Activated naive CD4-positive, alpha-beta T cell treated with anti-CD3 and anti-CD28 coated beads, Interleukin-2, amount 10 ng/mL, durations not matched to agents 7 days and 5 days (primary cell): ENCODE results near the gene MCM7.
A peak's percentile ranks its signal among the peaks of the same experiment; 100 is the strongest.

ENCODE experiments used
- CTCF ChIA-PET: fragments of 350-600 bp; sonication (Branson Sonifier 250); formaldehyde crosslinking; loops from one replicate; lab custom pipeline; 2021; ENCODE audit warnings: antibody characterized with exemption; lab: Charles Lee
- DNase-seq: peaks from one replicate; pipeline ENCODE4 v3.0.0-alpha.2; 2020
- H3K27ac Mint-ChIP-seq: one replicate; pipeline ENCODE4 v1.8.0; 2021; ENCODE audit warnings: mild to moderate bottlenecking, moderate library complexity, mixed read lengths
- H3K27me3 Mint-ChIP-seq: one replicate; pipeline ENCODE4 v1.8.0; 2021; ENCODE audit warnings: mild to moderate bottlenecking, mixed read lengths
- H3K36me3 Mint-ChIP-seq: one replicate; pipeline ENCODE4 v1.8.0; 2021; ENCODE audit warnings: mixed read lengths
- H3K4me1 Mint-ChIP-seq: one replicate; pipeline ENCODE4 v1.8.0; 2021; ENCODE audit warnings: mixed read lengths
- H3K4me3 Mint-ChIP-seq: one replicate; pipeline ENCODE4 v1.8.0; 2021; ENCODE audit warnings: mild to moderate bottlenecking, moderate library complexity, mixed read lengths
- H3K9me3 Mint-ChIP-seq: one replicate; pipeline ENCODE4 v1.8.0; 2021; ENCODE audit warnings: mixed read lengths

The MCM7 gene

DNA sequence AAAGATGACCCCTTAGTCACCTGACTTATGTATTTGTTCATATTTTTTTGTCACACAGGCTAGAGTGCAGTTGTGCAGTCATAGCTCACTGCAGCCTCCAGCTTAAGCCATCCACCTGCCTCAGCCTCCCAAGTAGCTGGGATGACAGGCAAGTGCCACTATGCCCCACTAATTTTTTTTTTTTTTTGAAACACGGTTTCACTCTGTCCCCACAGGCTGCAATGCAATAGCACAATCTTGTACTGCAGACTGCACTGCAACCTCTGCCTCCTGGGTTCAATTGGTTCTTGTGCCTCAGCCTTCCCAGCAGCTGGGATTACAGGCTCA, 27.4 kb upstream of the MCM7 start:
- Mint-ChIP-seq H3K36me3 (peaks cover 10% of the 10 kb centered on the region), H3K27me3 (peaks cover 7% of the 10 kb centered on the region), H3K9me3 (no peaks in the 10 kb centered on the region), H3K4me3 (peak overlapping the region; percentile 99), H3K4me1 (peaks cover 57% of the 10 kb centered on the region), H3K27ac (peak overlapping the region; percentile 89)
- CTCF ChIA-PET, result interaction anchor here (0.6 to 3.7 kb wide), 10 partner anchors 27 to 431 kb away, joined by 3 to 22 read pairs (median 5); partner anchors contain the start of gene AP4M1
- no peak for DNase-seq

DNA sequence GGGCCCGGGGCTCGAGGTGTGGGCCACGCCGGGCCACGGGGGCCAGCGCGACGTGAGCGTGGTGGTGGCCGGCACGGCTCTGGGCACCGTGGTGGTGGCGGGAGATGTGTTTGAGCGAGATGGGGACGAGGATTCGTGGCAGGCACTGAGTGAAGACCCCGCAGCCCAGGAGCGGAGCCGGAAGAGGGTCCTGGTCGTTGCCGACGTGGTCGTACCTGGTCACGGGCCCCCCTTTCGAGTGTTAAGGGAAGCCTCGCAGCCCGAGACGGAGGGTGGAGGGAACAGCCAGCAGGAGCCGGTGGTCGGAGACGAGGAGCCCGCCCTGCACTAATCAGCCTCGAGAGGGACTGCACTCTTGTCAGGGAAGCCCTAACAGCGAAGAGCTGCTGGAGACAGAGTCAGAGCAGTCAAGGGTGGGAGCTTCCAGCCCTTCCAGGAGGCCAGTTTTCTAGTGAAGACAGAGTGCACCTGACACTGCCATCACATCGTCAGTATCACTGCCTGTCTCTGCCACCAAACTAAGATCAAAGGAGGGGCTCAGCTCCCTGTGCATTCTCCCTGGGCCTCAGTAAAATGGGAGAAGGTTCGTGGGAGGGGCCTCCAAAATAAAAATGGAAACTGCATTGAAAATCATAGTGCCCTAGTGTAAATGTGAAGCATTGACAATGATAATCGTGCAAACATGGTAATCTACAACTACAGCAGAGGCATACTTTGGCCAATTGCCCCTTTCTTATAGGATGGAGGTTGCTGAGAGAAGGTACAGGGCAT, 26.9 kb upstream of the MCM7 start:
- CTCF ChIA-PET, result interaction anchor here (0.6 to 3.7 kb wide), 10 partner anchors 26 to 431 kb away, joined by 3 to 22 read pairs (median 5); partner anchors contain the start of gene AP4M1

DNA sequence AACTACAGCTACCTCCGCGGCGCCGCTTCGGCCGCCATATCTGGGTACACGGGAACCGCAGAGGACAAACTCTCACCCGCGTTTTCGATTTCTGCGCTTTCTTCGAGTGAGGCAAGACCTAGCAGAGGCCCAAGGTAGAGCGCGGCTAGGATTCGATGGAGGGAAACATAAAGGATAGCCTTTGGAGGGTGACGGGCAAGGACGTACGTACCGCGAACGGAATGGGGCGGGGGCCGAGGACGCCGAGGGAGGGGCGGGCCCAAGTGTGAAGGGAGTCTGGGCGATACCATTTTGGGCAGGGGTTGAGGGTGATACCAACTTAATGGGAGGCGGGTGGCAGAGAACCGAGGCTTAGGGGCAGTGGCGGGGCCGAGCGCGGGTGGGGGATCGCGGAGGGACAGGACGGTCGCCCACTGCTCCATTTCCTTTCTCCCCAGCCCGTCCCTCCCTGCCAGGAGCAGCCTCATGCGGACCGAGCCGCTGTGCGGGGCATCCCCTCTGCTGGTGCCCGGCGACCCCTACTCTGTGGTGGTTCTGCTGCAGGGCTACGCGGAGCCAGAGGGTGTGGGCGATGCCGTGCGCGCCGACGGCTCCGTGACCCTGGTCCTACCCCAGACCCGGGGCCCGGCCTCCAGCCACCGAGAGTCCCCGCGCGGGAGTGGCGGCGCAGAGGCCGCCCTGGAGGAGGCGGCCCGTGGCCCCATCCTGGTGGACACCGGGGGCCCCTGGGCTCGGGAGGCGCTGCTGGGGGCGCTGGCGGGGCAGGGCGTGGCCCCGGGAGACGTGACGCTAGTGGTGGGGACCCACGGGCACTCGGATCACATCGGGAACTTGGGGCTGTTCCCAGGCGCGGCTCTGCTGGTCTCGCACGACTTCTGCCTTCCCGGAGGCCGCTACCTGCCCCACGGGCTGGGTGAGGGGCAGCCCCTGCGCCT, 26.0 kb upstream of the MCM7 start, which contains the start of gene MBLAC1:
MBLAC1 (plus strand) TSS at position 37 of the 935 bp plus-strand sequence; CDS start at position 466, 429 bp downstream.
- Mint-ChIP-seq H3K36me3 (peaks cover 17% of the 10 kb centered on the region), H3K4me3 (peak within 1 kb of the TSS; percentile 99), H3K9me3 (no peaks in the 10 kb centered on the region), H3K27ac (peak within 1 kb of the TSS; percentile 100), H3K27me3 (no peaks in the 10 kb centered on the region), H3K4me1 (peaks cover 59% of the 10 kb centered on the region)
- peak; percentile 95 for DNase-seq
- CTCF ChIA-PET, result interaction anchor here (0.9 to 1.1 kb wide), 3 partner anchors 44 to 214 kb away, joined by 3 read pairs; no protein-coding TSS in a partner anchor

More for the DNA sequence above, 26.9 kb upstream of the MCM7 start:
- peak overlapping the region; percentile 99 for H3K4me3 Mint-ChIP-seq
- H3K4me1 Mint-ChIP-seq, result peaks cover 59% of the 10 kb centered on the region
- peaks cover 12% of the 10 kb centered on the region for H3K36me3 Mint-ChIP-seq
- DNase-seq, result peak; percentile 51
- H3K27ac Mint-ChIP-seq, result peak overlapping the region; percentile 89
- H3K27me3 Mint-ChIP-seq, result peaks cover 7% of the 10 kb centered on the region
- H3K9me3 Mint-ChIP-seq, result no peaks in the 10 kb centered on the region

DNA sequence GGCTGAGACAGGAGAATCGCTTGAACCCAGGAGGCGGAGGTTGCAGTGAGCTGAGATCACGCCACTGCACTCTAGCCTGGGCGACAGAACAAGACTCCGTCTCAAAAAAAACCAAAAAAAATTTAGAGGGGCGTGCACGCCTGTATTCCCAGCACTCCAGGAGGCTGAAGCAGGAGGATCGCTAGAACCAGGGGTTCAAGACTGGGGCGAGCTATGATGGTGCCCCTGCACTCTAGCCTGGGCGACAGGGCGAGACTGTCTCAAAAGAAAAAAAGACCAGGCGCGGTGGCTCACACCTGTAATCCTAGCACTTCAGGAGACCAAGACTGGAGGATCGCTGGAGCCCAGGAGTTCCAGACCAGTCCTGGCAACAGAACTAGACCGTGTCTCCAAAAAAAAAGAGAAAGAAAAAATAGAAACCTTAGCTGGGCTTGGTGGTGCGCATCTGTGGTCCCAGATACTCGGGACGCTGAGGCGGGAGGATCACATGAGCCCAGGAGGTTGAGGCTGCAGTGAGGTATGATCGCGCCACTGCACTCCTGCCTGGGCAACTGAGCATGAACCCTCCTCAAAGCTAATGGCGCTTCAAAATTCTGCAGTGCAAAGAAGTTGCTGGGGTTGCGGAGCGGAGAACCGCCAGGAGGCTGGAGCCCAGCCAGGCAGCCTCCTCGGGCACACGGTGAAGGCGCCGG, 25.2 kb upstream of the MCM7 start:
- CTCF ChIA-PET, result interaction anchor here (0.9 kb wide), 1 partner anchor 132 kb away, joined by 3 read pairs; no protein-coding TSS in a partner anchor
- Mint-ChIP-seq H3K9me3 (no peaks in the 10 kb centered on the region), H3K27ac (peak overlapping the region; percentile 100), H3K4me3 (peak overlapping the region; percentile 99), H3K27me3 (no peaks in the 10 kb centered on the region), H3K36me3 (peaks cover 19% of the 10 kb centered on the region), H3K4me1 (peaks cover 59% of the 10 kb centered on the region)
- DNase-seq, result no peak

DNA sequence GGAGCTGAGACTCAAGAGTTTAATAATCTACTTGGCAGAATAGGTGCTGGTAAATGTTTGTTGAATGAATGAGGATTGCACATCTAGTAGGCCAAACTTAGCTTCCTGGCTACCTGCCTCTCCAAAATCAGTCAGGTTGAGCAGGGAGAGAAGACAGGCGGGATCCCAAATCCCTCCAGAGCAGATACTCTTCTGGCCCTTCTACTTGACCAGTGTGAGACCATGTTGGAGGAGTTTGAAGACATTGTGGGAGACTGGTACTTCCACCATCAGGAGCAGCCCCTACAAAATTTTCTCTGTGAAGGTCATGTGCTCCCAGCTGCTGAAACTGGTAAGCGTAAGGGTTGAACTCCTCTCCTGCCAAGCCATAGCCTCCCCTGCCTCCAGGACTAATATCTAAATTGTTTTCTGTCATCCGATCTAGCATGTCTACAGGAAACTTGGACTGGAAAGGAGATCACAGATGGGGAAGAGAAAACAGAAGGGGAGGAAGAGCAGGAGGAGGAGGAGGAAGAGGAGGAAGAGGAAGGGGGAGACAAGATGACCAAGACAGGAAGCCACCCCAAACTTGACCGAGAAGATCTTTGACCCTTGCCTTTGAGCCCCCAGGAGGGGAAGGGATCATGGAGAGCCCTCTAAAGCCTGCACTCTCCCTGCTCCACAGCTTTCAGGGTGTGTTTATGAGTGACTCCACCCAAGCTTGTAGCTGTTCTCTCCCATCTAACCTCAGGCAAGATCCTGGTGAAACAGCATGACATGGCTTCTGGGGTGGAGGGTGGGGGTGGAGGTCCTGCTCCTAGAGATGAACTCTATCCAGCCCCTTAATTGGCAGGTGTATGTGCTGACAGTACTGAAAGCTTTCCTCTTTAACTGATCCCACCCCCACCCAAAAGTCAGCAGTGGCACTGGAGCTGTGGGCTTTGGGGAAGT, 23.4 kb upstream of the MCM7 start:
- Mint-ChIP-seq H3K36me3 (peaks cover 19% of the 10 kb centered on the region), H3K9me3 (no peaks in the 10 kb centered on the region), H3K4me3 (peak overlapping the region; percentile 99), H3K27ac (peak overlapping the region; percentile 73), H3K4me1 (peaks cover 60% of the 10 kb centered on the region), H3K27me3 (no peaks in the 10 kb centered on the region)
- DNase-seq, result no peak
- CTCF ChIA-PET, result interaction anchor here (0.6 to 1.1 kb wide), 3 partner anchors 8 to 65 kb away, joined by 3 to 4 read pairs (median 3); no protein-coding TSS in a partner anchor

DNA sequence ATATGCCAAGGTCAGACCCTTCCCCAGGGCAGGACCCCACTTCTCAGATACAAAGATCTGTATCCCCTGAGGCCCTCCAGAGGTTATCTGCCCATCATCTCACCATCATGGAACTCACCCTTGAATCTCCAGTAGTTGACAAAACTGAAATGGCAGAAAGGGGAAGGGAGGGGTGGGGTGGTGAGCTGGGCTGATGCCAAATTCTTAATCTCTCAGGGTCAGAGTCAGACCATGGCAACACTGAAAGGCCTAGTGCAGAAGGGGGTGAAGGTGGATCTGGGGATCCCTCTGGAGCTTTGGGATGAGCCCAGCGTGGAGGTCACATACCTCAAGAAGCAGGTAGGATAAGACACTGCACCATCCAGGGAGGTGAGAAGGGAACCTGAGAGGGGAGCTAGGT, 21.4 kb upstream of the MCM7 start:
- H3K4me3 Mint-ChIP-seq, result no peak overlapping the region
- H3K36me3 Mint-ChIP-seq, result peaks cover 25% of the 10 kb centered on the region
- peaks cover 62% of the 10 kb centered on the region for H3K4me1 Mint-ChIP-seq
- CTCF ChIA-PET, result interaction anchor here (1.0 kb wide), 1 partner anchor 11 kb away, joined by 3 read pairs; no protein-coding TSS in a partner anchor
- DNase-seq, result no peak
- no peak overlapping the region for H3K27ac Mint-ChIP-seq
- no peaks in the 10 kb centered on the region for H3K9me3 Mint-ChIP-seq
- no peaks in the 10 kb centered on the region for H3K27me3 Mint-ChIP-seq

DNA sequence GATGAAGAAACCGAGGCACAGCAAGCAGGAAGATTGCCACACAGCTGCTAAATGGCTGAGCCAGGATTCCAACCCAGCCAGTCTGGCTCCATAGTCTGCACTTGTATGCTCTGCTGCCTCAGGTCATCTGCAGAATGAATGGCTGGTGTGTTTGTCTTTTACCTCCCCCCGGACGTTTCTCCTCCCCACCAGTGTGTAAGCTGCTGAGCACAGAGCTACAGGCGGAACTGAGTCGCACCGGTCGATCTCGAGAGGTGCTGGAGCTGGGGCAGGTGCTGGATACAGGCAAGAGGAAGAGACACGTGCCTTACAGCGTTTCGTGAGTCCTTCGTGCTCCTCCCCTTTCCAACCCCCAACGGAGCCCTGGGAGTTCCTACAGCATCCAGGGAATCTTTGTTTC, 20.9 kb upstream of the MCM7 start:
- CTCF ChIA-PET, result no interaction called here
- H3K27ac Mint-ChIP-seq, result no peak overlapping the region
- no peaks in the 10 kb centered on the region for H3K9me3 Mint-ChIP-seq
- no peak for DNase-seq
- H3K27me3 Mint-ChIP-seq, result no peaks in the 10 kb centered on the region
- H3K4me1 Mint-ChIP-seq, result peaks cover 61% of the 10 kb centered on the region
- H3K36me3 Mint-ChIP-seq, result peaks cover 25% of the 10 kb centered on the region
- H3K4me3 Mint-ChIP-seq, result no peak overlapping the region

DNA sequence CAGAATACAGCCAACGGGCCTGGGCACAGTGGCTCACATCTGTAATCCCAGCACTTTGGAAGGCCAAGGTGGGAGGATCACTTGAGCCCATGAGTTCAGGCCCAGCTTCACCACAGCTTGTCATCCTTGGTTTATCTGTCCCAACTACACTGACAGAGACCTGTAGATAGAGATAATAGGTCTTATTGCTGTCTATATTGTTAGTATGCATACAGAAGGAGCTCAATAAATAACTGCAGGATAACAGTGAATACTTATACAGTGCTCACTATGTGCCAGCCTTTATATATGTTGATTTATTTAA, 19.5 kb upstream of the MCM7 start:
- no peaks in the 10 kb centered on the region for H3K9me3 Mint-ChIP-seq
- CTCF ChIA-PET, result interaction anchor here (1.0 to 1.3 kb wide), 4 partner anchors 9 to 38 kb away, joined by 3 read pairs; no protein-coding TSS in a partner anchor
- peak overlapping the region; percentile 95 for H3K27ac Mint-ChIP-seq
- peaks cover 54% of the 10 kb centered on the region for H3K4me1 Mint-ChIP-seq
- H3K36me3 Mint-ChIP-seq, result peaks cover 28% of the 10 kb centered on the region
- DNase-seq, result no peak
- peak overlapping the region; percentile 90 for H3K4me3 Mint-ChIP-seq
- no peaks in the 10 kb centered on the region for H3K27me3 Mint-ChIP-seq

DNA sequence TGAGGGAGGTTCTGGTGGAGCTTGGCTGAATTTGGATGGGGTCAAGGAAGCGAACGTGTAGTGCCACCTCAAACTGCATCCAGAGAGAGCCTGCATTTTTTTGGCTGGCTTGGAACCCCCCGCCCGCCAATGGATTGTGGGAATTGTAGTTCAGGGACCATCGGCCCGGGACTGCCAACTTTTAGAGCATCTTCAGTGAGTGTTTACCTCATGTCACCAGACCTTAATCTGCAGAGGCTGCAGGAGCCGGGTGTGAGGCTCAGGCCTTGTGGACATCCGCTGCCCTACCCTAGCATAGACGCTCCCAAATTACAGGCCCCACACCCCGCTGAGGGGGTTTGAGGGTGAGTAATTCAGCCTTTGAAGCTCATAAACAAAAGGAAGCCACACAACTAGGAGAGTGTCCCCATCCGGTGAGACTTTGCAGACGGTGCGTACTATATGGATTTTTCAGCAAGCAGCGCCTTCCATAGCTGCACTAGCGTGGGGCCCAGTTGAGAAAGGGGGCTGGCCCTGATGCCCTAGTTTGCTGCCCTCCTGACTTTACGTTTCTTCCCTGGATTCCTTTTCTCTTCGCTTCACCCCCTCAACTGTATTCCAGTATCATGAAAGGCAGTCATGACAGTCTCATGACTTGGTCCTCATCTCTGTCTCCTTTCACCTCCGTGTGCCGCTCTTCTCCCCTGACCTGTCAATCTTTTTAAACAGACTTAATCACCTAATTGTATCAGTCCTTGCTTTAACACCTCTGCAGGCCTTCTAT, 19.0 kb upstream of the MCM7 start:
- H3K27ac Mint-ChIP-seq, result peak overlapping the region; percentile 95
- H3K36me3 Mint-ChIP-seq, result peaks cover 29% of the 10 kb centered on the region
- H3K4me3 Mint-ChIP-seq, result peak overlapping the region; percentile 90
- no peaks in the 10 kb centered on the region for H3K9me3 Mint-ChIP-seq
- CTCF ChIA-PET, result interaction anchor here (0.6 to 1.3 kb wide), 5 partner anchors 9 to 330 kb away, joined by 3 to 4 read pairs (median 3); no protein-coding TSS in a partner anchor
- peaks cover 48% of the 10 kb centered on the region for H3K4me1 Mint-ChIP-seq
- DNase-seq, result peak; percentile 83
- no peaks in the 10 kb centered on the region for H3K27me3 Mint-ChIP-seq

DNA sequence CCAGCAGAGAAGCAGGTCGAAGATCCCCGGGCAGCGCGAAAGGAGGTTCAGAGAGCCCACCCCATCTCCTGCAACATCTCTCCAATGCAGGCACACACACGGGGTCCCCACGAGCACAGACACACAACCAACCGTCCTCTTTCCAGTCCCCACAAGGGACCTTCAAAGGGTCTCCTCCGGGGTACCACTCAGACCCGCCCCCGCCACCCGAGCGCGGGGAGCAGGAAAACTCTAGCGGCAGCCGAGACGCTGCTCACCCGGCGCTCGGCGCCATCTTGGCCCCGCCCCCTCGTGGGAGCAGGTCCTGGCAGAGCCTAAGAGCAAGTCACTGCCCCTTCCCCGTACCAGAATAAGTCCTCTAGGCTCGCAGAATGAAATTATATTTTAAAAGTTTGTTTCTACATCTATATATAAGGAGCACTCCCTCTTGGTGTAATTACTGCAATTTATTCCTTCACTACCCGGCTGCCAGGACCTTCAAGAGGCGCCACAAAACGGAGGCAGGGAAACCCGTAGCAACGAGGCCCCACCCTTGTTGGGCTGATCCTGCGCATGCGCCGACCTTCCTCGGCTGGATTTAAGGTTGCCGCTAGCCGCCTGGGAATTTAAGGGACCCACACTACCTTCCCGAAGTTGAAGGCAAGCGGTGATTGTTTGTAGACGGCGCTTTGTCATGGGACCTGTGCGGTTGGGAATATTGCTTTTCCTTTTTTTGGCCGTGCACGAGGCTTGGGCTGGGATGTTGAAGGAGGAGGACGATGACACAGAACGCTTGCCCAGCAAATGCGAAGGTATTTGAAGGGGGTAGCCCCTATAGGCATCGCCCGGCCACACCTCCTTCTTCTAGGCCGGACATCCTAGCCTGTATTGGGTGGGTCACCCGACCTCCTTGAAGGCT, 18.1 kb upstream of the MCM7 start, which contains the start of the genes CNPY4 and TAF6:
CNPY4 (plus strand) TSS at position 563 of the 898 bp plus-strand sequence; CDS start at position 674, 111 bp downstream.
TAF6 (minus strand) TSS at position 287 of the 898 bp plus-strand sequence. CDS start 5,149 bp downstream, outside the sequence.
- Mint-ChIP-seq H3K9me3 (no peaks in the 10 kb centered on the region), H3K27ac (peak within 1 kb of the TSS; percentile 95), H3K4me3 (peak within 1 kb of the TSS; percentile 90), H3K27me3 (no peaks in the 10 kb centered on the region), H3K36me3 (peaks cover 22% of the 10 kb centered on the region), H3K4me1 (peaks cover 40% of the 10 kb centered on the region)
- CTCF ChIA-PET, result interaction anchor here (0.6 to 1.1 kb wide), 3 partner anchors 11 to 330 kb away, joined by 3 to 4 read pairs (median 3); no protein-coding TSS in a partner anchor
- peak; percentile 96 for DNase-seq

DNA sequence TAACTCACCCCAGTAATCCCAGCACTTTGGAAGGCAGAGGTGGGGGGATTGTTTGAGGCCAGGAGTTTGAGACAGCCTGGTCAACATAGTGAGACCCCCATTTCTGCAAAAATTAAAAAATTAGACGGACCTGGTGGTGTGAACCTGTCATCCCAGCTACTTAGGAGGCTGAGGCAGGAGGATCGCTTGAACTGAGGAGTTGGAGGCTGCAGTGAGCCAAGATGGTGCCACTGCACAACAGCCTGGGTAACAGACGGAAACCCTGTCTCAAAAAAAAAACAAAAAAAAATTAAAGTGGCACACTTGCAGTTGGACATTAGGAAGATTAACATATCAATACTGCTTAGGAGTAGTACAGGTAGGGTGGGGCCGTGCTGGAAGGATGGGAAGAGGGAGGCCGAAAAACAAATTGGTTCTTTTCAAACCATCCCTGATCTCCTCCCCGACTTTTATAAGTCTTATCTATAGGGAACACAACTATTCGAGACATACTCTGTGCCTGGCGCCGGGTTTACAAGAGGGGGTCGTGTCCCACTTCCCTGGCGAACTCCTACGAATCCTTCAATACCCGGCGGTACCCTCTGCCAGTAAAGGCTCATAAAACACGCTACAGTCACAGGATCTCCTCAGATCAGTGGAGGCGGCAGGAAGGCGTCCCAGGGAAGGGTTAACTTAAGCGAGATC, 17.3 kb upstream of the MCM7 start:
- peaks cover 38% of the 10 kb centered on the region for H3K4me1 Mint-ChIP-seq
- peak overlapping the region; percentile 95 for H3K27ac Mint-ChIP-seq
- CTCF ChIA-PET, result no interaction called here
- DNase-seq, result no peak
- H3K36me3 Mint-ChIP-seq, result peaks cover 24% of the 10 kb centered on the region
- no peaks in the 10 kb centered on the region for H3K9me3 Mint-ChIP-seq
- H3K27me3 Mint-ChIP-seq, result no peaks in the 10 kb centered on the region
- H3K4me3 Mint-ChIP-seq, result peak overlapping the region; percentile 90
